ENCODE measurements around the gene NDUFAB1. TPM values are rescaled to one million over a fixed set of nuclear protein-coding genes. Genes with fewer than 3 reads are reported as not detected.
"Not testable (repeated sequence)": the region's sequence is repeated elsewhere in the genome, so short reads cannot be mapped to it uniquely, and the experiment has no call there.

Gene NDUFAB1
- polyA plus RNA-seq, 1 donor, result 117 TPM

DNA sequence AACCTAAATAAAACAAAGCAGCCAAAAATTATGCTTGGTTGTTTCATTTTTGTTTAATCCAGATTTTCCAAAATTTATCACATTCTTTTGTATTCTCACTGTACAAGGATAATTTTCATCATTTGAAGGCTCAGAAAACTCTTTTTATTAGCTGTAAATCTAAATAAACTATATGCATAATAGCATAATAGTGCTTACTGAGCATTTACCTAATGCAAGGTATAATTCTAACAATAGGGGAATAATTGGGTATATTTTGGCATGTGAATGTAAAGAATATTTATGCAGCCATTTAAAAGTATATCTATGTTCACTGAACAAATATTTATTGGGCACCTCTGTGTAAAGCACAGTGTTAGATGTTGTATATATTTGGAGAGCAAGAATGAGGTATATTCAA lies 28.0 kb upstream of the NDUFAB1 start:
- H3K36me3 ChIP-seq (ENCODE audit: control insufficient read depth, insufficient read depth, low read length), result peaks cover 66% of the 10 kb centered on the region
- no peak for DNase-seq

DNA sequence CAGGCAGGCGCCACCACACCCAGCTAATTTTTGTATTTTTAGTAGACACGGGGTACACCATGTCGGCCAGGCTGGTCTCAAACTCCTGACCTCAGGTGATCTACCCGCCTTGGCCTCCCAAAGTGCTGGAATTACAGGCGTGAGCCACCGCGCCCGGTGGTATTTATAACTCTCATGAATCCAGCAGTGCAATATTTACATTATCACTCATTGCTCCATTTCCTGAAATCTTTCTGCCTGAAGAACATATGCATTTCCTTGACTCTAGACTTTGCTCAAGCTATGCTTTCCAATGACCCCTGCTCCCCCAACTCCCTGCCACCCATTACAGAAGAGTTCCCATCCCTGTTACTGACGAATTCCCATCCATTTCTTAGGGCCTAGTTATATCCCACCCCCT lies 19.7 kb upstream of the NDUFAB1 start:
- Histone ChIP-seq H3K27me3 (ENCODE audit: control insufficient read depth, insufficient read depth, low read length) (no peaks in the 10 kb centered on the region), H3K9me3 (ENCODE audit: control insufficient read depth, low read depth, low read length) (no peaks in the 10 kb centered on the region), H3K4me3 (ENCODE audit: low read length) (no peak overlapping the region), H3K27ac (ENCODE audit: low read length) (no peak overlapping the region), H3K36me3 (ENCODE audit: control insufficient read depth, insufficient read depth, low read length) (peaks cover 45% of the 10 kb centered on the region), H3K4me1 (ENCODE audit: control insufficient read depth, insufficient read depth, low read length) (no peaks in the 10 kb centered on the region)
- DNase-seq, result no peak
- WGBS (ENCODE audit: insufficient coverage, low lambda C conversion rate), result no CpG with 5 or more reads among the region's 9 CpGs

More for the DNA sequence above, 28.0 kb upstream of the NDUFAB1 start:
- Histone ChIP-seq H3K4me3 (ENCODE audit: low read length) (no peak overlapping the region), H3K4me1 (ENCODE audit: control insufficient read depth, insufficient read depth, low read length) (no peaks in the 10 kb centered on the region), H3K27ac (ENCODE audit: low read length) (no peak overlapping the region), H3K27me3 (ENCODE audit: control insufficient read depth, insufficient read depth, low read length) (no peaks in the 10 kb centered on the region), H3K9me3 (ENCODE audit: control insufficient read depth, low read depth, low read length) (no peaks in the 10 kb centered on the region)

DNA sequence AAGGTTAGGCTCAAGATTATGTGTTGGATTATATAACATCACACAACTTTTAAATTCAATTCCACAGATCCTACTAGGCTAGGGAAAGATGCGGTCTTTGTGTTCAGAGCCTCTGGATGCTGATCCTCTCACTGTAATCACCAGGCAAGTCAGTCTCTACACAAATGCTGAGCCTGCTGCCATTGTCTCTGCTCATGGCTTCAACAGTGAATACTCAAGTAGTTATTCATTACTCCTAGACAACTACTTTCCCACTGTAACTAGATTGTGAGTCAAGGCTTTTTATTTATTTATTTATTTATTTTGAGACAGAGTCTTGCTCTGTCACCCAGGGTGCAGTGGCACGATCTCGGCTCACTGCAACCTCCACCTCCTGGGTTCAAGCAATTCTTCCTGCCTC lies 15.8 kb upstream of the NDUFAB1 start:
- Histone ChIP-seq H3K4me3 (ENCODE audit: low read length) (no peak overlapping the region), H3K27me3 (ENCODE audit: control insufficient read depth, insufficient read depth, low read length) (no peaks in the 10 kb centered on the region), H3K36me3 (ENCODE audit: control insufficient read depth, insufficient read depth, low read length) (peaks cover 32% of the 10 kb centered on the region), H3K27ac (ENCODE audit: low read length) (no peak overlapping the region), H3K4me1 (ENCODE audit: control insufficient read depth, insufficient read depth, low read length) (no peaks in the 10 kb centered on the region), H3K9me3 (ENCODE audit: control insufficient read depth, low read depth, low read length) (no peaks in the 10 kb centered on the region)
- no peak for DNase-seq
- no CpG with 5 or more reads among the region's 3 CpGs for WGBS (ENCODE audit: insufficient coverage, low lambda C conversion rate)

DNA sequence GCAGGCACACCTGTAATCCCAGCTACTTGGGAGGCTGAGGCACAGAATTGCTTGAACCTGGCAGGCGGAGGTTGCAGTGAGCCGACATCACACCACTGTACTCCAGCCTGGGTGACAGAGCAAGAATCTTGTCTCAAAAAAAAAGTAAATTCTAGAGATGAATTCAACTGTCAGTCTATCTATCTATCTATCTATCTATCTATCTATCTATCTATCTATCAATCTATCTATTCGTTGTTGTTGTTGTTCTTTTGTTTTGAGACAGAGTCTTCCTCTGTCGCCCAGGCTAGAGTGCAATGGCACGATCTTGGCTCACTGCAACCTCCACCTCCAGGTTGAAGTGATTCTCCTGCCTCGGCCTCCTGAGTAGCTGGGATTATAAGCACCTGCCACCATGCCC lies 14.8 kb upstream of the NDUFAB1 start:
- not testable (repeated sequence) for DNase-seq; H3K4me1 ChIP-seq (ENCODE audit: control insufficient read depth, insufficient read depth, low read length); H3K27ac ChIP-seq (ENCODE audit: low read length); H3K27me3 ChIP-seq (ENCODE audit: control insufficient read depth, insufficient read depth, low read length); H3K9me3 ChIP-seq (ENCODE audit: control insufficient read depth, low read depth, low read length); H3K4me3 ChIP-seq (ENCODE audit: low read length)
- 86% methylated on average over 1 of the region's 6 CpGs for WGBS (ENCODE audit: insufficient coverage, low lambda C conversion rate)
- peaks cover 36% of the 10 kb centered on the region for H3K36me3 ChIP-seq (ENCODE audit: control insufficient read depth, insufficient read depth, low read length)

DNA sequence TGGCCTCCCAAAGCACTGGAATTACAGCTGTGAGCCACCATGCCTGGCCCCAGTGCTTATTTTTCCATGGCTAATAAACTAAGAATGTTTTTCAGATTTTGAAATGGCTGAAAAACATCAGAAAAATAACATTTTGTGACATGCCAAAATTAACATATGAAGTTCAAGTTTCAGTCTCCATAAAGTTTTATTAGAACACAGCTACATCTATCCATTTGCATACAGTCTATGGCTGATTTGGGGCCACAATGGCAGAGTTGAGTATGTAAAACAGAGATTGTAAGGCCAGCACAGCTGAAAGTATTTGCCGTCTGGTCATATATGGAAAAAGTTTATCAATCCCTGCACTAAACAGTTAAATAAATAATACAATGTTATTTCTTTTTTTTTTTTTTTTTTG lies 13.8 kb upstream of the NDUFAB1 start:
- Histone ChIP-seq H3K4me1 (ENCODE audit: control insufficient read depth, insufficient read depth, low read length) (no peaks in the 10 kb centered on the region), H3K4me3 (ENCODE audit: low read length) (no peak overlapping the region), H3K27ac (ENCODE audit: low read length) (no peak overlapping the region), H3K36me3 (ENCODE audit: control insufficient read depth, insufficient read depth, low read length) (peaks cover 40% of the 10 kb centered on the region), H3K9me3 (ENCODE audit: control insufficient read depth, low read depth, low read length) (no peaks in the 10 kb centered on the region), H3K27me3 (ENCODE audit: control insufficient read depth, insufficient read depth, low read length) (no peaks in the 10 kb centered on the region)
- WGBS (ENCODE audit: insufficient coverage, low lambda C conversion rate), result no CpG with 5 or more reads among the region's 1 CpG
- DNase-seq, result no peak

DNA sequence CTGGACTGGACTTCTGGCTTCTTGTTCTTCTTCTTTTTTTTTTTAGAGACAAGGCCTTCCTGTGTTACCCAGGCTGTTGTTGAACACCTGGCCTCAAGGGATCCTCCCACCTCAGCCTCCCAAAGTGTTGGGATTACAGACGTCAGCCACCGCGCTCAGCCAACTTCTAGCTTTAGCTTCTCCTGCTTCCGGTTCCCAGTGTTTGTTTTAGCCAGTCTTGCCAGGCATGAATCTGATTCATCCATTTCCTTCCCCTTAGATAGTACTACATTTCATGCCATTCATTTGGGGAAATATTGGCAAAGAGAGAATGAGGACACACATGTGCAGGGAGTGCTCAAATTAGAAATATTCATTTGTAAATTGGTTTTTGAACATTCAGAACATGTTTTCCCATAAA lies 12.1 kb upstream of the NDUFAB1 start:
- no peaks in the 10 kb centered on the region for H3K27me3 ChIP-seq (ENCODE audit: control insufficient read depth, insufficient read depth, low read length)
- DNase-seq, result no peak
- H3K4me3 ChIP-seq (ENCODE audit: low read length), result no peak overlapping the region
- no peaks in the 10 kb centered on the region for H3K9me3 ChIP-seq (ENCODE audit: control insufficient read depth, low read depth, low read length)
- 91% methylated on average over 4 of the region's 4 CpGs for WGBS (ENCODE audit: insufficient coverage, low lambda C conversion rate)
- peaks cover 42% of the 10 kb centered on the region for H3K36me3 ChIP-seq (ENCODE audit: control insufficient read depth, insufficient read depth, low read length)
- no peaks in the 10 kb centered on the region for H3K4me1 ChIP-seq (ENCODE audit: control insufficient read depth, insufficient read depth, low read length)
- no peak overlapping the region for H3K27ac ChIP-seq (ENCODE audit: low read length)

DNA sequence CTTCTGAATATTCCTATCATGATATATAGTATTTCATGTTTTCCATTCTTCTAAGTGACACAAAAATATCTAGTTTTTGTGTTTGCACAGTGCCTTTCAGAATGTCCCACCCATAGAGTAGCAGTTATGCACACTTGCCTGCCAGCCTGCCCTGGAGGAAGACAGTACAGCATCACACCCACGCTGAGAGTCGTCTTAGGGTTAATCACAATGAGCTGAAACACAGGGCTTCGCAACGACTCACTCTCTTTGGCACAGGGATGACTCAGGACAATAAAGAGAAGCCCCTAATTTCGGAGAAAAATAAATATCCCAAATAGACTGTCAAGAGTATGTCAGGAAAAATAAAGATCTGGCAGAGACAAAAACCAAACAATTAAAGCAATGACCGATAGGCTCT lies 11.6 kb upstream of the NDUFAB1 start:
- peaks cover 40% of the 10 kb centered on the region for H3K36me3 ChIP-seq (ENCODE audit: control insufficient read depth, insufficient read depth, low read length)
- H3K9me3 ChIP-seq (ENCODE audit: control insufficient read depth, low read depth, low read length), result no peaks in the 10 kb centered on the region
- no peak for DNase-seq
- no peaks in the 10 kb centered on the region for H3K4me1 ChIP-seq (ENCODE audit: control insufficient read depth, insufficient read depth, low read length)
- H3K27me3 ChIP-seq (ENCODE audit: control insufficient read depth, insufficient read depth, low read length), result no peaks in the 10 kb centered on the region
- no peak overlapping the region for H3K27ac ChIP-seq (ENCODE audit: low read length)
- no CpG with 5 or more reads among the region's 6 CpGs for WGBS (ENCODE audit: insufficient coverage, low lambda C conversion rate)
- no peak overlapping the region for H3K4me3 ChIP-seq (ENCODE audit: low read length)

DNA sequence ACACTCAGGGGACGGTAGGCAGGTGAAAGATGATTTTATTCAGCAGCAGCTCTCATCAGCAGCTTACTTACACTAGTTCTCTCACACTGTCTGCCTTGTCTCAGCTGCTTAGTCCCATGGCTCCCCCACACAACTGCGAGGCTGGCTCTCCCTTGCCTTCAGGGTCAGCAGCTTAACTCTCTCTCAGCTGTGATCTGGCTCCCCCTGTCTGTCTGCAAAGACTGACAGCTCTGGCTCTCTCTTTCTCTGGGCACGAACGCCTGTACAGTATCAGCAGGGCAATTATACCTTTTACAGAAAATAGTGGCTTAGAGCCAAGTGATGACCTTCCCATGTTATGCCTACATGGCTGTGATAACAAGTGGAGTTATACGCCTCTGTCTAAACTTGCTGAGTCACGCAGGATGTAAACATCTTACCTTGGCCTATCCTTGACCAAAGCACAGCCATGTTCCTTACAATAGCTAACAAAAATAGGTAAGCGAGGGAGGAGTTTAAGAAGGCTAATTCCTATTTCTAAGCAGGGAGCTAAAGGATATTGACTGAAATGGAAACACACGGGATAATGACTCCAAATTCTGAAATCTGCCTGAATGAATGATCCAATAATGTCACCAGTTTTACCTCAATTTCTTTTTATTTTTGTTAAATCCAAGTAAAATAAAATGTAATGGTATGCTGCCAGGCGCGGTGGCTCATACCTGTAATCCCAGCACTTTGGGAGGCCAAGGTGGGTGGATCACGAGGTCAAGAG lies 1.1 kb upstream of the NDUFAB1 start:
- WGBS (ENCODE audit: insufficient coverage, low lambda C conversion rate), result 25% methylated on average over 1 of the region's 11 CpGs
- no peaks in the 10 kb centered on the region for H3K9me3 ChIP-seq (ENCODE audit: control insufficient read depth, low read depth, low read length)
- no peaks in the 10 kb centered on the region for H3K27me3 ChIP-seq (ENCODE audit: control insufficient read depth, insufficient read depth, low read length)
- H3K27ac ChIP-seq (ENCODE audit: low read length), result peak overlapping the region; percentile 30
- H3K4me3 ChIP-seq (ENCODE audit: low read length), result no peak overlapping the region
- DNase-seq, result peak; percentile 50 to 58
- peaks cover 22% of the 10 kb centered on the region for H3K36me3 ChIP-seq (ENCODE audit: control insufficient read depth, insufficient read depth, low read length)
- no peaks in the 10 kb centered on the region for H3K4me1 ChIP-seq (ENCODE audit: control insufficient read depth, insufficient read depth, low read length)

DNA sequence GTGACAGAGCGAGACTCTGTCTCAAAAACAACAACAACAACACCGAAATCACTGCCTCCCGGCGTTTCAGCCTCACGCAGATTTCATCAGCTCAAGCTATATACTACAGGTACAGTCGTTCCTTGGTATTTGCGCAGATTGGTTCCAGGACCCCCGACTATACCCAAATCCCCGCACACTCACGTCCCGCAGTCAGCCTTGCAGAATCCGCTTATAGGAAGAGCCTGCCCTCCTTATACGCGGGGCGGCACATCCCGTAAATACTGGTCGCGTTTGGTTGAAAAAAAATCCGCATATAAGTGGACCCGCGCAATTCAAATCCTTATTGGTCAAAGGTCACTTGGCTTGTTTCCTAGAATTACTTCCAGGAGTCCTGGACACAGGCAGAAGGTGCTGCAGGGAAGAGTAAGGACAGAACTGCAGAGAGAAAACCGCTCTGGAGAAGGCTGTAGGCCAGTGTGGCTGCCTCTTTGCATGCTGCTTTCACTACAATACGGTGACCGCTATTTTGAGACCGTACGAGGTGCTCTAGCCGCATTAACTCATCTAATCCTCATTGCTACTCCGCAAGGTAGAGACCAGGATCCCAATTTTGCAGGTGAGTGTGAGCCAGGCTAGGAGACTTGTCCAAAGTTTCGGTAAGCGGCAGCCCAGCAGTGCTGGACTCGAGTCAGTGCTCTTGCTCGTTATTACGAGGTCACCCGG lies 718 bp downstream of the NDUFAB1 start:
- no peaks in the 10 kb centered on the region for H3K27me3 ChIP-seq (ENCODE audit: control insufficient read depth, insufficient read depth, low read length)
- peak overlapping the region; percentile 93 for H3K4me3 ChIP-seq (ENCODE audit: low read length)
- H3K36me3 ChIP-seq (ENCODE audit: control insufficient read depth, insufficient read depth, low read length), result peaks cover 34% of the 10 kb centered on the region
- WGBS (ENCODE audit: insufficient coverage, low lambda C conversion rate), result 0% methylated on average over 1 of the region's 34 CpGs
- no peaks in the 10 kb centered on the region for H3K9me3 ChIP-seq (ENCODE audit: control insufficient read depth, low read depth, low read length)
- peak; percentile 43 to 64 for DNase-seq
- no peaks in the 10 kb centered on the region for H3K4me1 ChIP-seq (ENCODE audit: control insufficient read depth, insufficient read depth, low read length)
- H3K27ac ChIP-seq (ENCODE audit: low read length), result peak overlapping the region; percentile 42

DNA sequence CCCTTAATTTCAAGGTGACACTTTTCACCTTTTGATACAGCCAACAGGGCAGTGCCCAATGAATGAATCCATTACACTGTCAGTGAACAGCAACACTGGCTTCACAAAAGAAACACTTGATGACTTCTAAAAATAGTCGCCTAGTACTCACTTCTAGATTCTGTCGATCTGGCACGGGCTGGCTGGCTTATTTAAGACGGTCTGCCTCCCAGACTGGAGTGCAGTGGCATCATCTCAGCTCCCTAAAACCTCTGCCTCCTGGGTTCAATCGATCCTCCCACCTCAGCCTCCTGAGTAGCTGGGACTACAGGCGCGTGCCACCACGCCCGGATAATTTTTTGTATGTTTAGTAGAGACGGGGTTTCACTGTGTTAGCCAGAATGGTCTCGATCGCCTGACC lies 1.9 kb downstream of the NDUFAB1 start:
- no peak overlapping the region for H3K4me3 ChIP-seq (ENCODE audit: low read length)
- peaks cover 46% of the 10 kb centered on the region for H3K36me3 ChIP-seq (ENCODE audit: control insufficient read depth, insufficient read depth, low read length)
- WGBS (ENCODE audit: insufficient coverage, low lambda C conversion rate), result no CpG with 5 or more reads among the region's 12 CpGs
- no peaks in the 10 kb centered on the region for H3K4me1 ChIP-seq (ENCODE audit: control insufficient read depth, insufficient read depth, low read length)
- H3K27ac ChIP-seq (ENCODE audit: low read length), result no peak overlapping the region
- no peaks in the 10 kb centered on the region for H3K9me3 ChIP-seq (ENCODE audit: control insufficient read depth, low read depth, low read length)
- no peaks in the 10 kb centered on the region for H3K27me3 ChIP-seq (ENCODE audit: control insufficient read depth, insufficient read depth, low read length)
- no peak for DNase-seq

DNA sequence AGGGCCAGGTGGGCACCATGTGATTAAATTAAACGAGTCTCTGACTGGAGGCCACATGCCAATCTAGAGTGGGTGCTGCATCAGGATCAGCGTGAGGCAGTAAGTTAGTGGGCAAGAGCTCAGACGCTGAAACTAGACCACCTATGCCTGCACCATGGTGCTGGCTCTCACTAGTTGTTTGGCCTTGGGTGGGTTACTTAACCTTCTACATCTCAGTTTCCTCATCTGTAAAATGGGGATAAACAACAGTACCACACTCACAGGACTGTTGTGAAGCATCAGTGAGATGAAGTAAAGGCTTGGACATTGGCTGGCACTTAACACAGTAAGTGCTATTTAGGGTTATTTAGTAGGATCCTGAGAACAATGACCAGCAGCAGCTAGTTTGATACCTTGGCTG lies 5.9 kb downstream of the NDUFAB1 start:
- WGBS (ENCODE audit: insufficient coverage, low lambda C conversion rate), result no CpG with 5 or more reads among the region's 3 CpGs
- no peaks in the 10 kb centered on the region for H3K27me3 ChIP-seq (ENCODE audit: control insufficient read depth, insufficient read depth, low read length)
- peaks cover 77% of the 10 kb centered on the region for H3K36me3 ChIP-seq (ENCODE audit: control insufficient read depth, insufficient read depth, low read length)
- DNase-seq, result no peak
- H3K4me3 ChIP-seq (ENCODE audit: low read length), result no peak overlapping the region
- no peaks in the 10 kb centered on the region for H3K9me3 ChIP-seq (ENCODE audit: control insufficient read depth, low read depth, low read length)
- H3K27ac ChIP-seq (ENCODE audit: low read length), result no peak overlapping the region
- no peaks in the 10 kb centered on the region for H3K4me1 ChIP-seq (ENCODE audit: control insufficient read depth, insufficient read depth, low read length)

Measured in large intestine (tissue), 3 donors.